Measurements from ENCODE around the gene CROCC2. TPM values are rescaled to one million over a fixed set of nuclear protein-coding genes. Genes with fewer than 3 reads are reported as not detected.

CROCC2 gene
- total RNA-seq, 1 experiment from 2014 or later, result not detected

DNA sequence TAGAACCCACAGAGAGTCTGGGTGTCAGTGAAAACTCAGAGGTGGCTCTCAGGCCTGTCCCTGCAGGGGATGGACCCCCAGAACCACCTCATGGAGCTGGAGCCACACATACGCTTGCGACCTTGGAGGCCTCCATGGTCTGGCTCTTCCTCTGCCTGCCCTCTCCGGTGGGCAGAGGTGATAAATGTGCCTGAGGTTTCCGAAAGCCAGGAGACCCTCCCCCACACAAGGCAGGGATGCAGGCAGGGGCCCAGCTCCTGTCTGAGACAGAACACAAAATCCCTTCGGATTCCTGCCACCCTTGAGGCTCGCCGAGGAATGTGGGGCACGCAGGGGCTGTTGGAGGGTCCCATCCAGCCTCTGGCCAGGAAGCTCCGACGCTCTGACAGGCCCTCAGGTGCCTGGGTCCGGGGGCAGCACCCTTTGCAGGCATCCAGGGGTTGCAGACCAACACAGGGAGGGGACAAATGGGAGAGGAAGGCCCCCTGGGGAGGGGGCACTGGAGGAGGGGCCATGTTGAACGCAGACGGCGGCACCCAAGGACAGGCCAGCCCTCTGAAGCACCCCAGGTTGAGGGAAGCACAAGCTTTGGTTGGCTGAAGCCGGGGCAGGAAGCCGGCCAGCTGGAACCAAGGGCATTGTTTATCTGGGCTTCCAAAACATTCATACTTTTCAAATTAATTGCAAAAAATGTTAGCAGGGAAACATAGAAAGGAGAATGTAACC lies 88.2 kb downstream of the CROCC2 start:
- Histone ChIP-seq H3K9me3 (ENCODE audit: control insufficient read depth in 1 of 2, insufficient read depth in 1 of 2, low read depth in 1 of 2, low read length in 2 of 2) (no peaks in the 10 kb centered on the region), H3K27me3 (ENCODE audit: insufficient read depth, low read length) (no peaks in the 10 kb centered on the region), H3K36me3 (ENCODE audit: control insufficient read depth in 1 of 2, insufficient read depth in 2 of 2, low read length in 2 of 2) (no peaks in the 10 kb centered on the region), H3K27ac (ENCODE audit: low read depth, low read length) (no peak overlapping the region), H2AFZ (ENCODE audit: low read depth, low read length, poor library complexity, severe bottlenecking) (no peak overlapping the region), H3K79me2 (ENCODE audit: insufficient read depth, low read length) (no peaks in the 10 kb centered on the region), H3K4me3 (replicated peaks in 1 of 2; ENCODE audit: low read depth in 1 of 2, low read length in 2 of 2) (no peak overlapping the region), H3K9me2 (ENCODE audit: insufficient read depth) (no peaks in the 10 kb centered on the region), H3K9ac (ENCODE audit: low read length) (no peak overlapping the region), H4K20me1 (ENCODE audit: insufficient read depth) (no peaks in the 10 kb centered on the region), H3K4me2 (ENCODE audit: low read length) (no peak overlapping the region), H3K4me1 (ENCODE audit: control insufficient read depth in 1 of 2, insufficient read depth in 2 of 2, low read length in 2 of 2) (peaks cover 9 to 30% of the 10 kb centered on the region in 2 experiments; a peak in 3 of 4 replicates)
- RAD21 ChIA-PET (ENCODE audit: low non-redundant PET in 1 of 2, low total read pairs in 2 of 2, uncharacterized antibody in 2 of 2, unreplicated experiment in 2 of 2), result no interaction called here
- ATAC-seq (no peak), DNase-seq (ENCODE audit: low read depth, low spot score) (no peak)
- BruUV-seq (replicated peaks), result no TSS peak
- POLR2A ChIA-PET, result no interaction called here
- CTCF ChIA-PET, result no interaction called here
- TF ChIP-seq JUND (IDR thresholded peaks at IDR 0.05) (no peak), TCF7L2 (IDR thresholded peaks at IDR 0.05; ENCODE audit: borderline replicate concordance, extremely low read depth, insufficient read depth, insufficient read length) (no peak), SP1 (IDR thresholded peaks at IDR 0.05; ENCODE audit: low read depth) (no peak), CBX3 (IDR thresholded peaks at IDR 0.05; ENCODE audit: low read depth) (no peak), POLR2AphosphoS5 (IDR thresholded peaks at IDR 0.05; ENCODE audit: low read depth, low read length) (no peak), SRF (IDR thresholded peaks at IDR 0.05; ENCODE audit: low read depth) (no peak), FOSL1 (IDR thresholded peaks at IDR 0.05; ENCODE audit: low read depth) (no peak), YY1 (IDR thresholded peaks at IDR 0.05; ENCODE audit: extremely low read depth, insufficient replicate concordance, low read depth, low read length) (no peak), EZH2 (IDR thresholded peaks at IDR 0.05) (no peak), EZH2phosphoT487 (IDR thresholded peaks at IDR 0.05; ENCODE audit: borderline replicate concordance) (no peak), SIN3A (IDR thresholded peaks at IDR 0.05; ENCODE audit: low read depth) (no peak), ZNF274 (IDR thresholded peaks at IDR 0.05; ENCODE audit: low read depth, low read length) (no peak)
- TF ChIP-seq, protein P1, sequence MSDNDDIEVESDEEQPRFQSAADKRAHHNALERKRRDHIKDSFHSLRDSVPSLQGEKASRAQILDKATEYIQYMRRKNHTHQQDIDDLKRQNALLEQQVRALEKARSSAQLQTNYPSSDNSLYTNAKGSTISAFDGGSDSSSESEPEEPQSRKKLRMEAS (IDR thresholded peaks at IDR 0.05), result no peak
- TF ChIP-seq, protein P2, sequence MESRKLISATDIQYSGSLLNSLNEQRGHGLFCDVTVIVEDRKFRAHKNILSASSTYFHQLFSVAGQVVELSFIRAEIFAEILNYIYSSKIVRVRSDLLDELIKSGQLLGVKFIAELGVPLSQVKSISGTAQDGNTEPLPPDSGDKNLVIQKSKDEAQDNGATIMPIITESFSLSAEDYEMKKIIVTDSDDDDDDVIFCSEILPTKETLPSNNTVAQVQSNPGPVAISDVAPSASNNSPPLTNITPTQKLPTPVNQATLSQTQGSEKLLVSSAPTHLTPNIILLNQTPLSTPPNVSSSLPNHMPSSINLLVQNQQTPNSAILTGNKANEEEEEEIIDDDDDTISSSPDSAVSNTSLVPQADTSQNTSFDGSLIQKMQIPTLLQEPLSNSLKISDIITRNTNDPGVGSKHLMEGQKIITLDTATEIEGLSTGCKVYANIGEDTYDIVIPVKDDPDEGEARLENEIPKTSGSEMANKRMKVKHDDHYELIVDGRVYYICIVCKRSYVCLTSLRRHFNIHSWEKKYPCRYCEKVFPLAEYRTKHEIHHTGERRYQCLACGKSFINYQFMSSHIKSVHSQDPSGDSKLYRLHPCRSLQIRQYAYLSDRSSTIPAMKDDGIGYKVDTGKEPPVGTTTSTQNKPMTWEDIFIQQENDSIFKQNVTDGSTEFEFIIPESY (IDR thresholded peaks at IDR 0.05; ENCODE audit: extremely low read depth, insufficient replicate concordance, low read length), result no peak
- TF ChIP-seq, protein P3, sequence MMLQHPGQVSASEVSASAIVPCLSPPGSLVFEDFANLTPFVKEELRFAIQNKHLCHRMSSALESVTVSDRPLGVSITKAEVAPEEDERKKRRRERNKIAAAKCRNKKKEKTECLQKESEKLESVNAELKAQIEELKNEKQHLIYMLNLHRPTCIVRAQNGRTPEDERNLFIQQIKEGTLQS (IDR thresholded peaks at IDR 0.05), result no peak
- TF ChIP-seq, protein P4, sequence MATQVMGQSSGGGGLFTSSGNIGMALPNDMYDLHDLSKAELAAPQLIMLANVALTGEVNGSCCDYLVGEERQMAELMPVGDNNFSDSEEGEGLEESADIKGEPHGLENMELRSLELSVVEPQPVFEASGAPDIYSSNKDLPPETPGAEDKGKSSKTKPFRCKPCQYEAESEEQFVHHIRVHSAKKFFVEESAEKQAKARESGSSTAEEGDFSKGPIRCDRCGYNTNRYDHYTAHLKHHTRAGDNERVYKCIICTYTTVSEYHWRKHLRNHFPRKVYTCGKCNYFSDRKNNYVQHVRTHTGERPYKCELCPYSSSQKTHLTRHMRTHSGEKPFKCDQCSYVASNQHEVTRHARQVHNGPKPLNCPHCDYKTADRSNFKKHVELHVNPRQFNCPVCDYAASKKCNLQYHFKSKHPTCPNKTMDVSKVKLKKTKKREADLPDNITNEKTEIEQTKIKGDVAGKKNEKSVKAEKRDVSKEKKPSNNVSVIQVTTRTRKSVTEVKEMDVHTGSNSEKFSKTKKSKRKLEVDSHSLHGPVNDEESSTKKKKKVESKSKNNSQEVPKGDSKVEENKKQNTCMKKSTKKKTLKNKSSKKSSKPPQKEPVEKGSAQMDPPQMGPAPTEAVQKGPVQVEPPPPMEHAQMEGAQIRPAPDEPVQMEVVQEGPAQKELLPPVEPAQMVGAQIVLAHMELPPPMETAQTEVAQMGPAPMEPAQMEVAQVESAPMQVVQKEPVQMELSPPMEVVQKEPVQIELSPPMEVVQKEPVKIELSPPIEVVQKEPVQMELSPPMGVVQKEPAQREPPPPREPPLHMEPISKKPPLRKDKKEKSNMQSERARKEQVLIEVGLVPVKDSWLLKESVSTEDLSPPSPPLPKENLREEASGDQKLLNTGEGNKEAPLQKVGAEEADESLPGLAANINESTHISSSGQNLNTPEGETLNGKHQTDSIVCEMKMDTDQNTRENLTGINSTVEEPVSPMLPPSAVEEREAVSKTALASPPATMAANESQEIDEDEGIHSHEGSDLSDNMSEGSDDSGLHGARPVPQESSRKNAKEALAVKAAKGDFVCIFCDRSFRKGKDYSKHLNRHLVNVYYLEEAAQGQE (IDR thresholded peaks at IDR 0.05; ENCODE audit: low read depth), result no peak
- TF ChIP-seq, protein P5, sequence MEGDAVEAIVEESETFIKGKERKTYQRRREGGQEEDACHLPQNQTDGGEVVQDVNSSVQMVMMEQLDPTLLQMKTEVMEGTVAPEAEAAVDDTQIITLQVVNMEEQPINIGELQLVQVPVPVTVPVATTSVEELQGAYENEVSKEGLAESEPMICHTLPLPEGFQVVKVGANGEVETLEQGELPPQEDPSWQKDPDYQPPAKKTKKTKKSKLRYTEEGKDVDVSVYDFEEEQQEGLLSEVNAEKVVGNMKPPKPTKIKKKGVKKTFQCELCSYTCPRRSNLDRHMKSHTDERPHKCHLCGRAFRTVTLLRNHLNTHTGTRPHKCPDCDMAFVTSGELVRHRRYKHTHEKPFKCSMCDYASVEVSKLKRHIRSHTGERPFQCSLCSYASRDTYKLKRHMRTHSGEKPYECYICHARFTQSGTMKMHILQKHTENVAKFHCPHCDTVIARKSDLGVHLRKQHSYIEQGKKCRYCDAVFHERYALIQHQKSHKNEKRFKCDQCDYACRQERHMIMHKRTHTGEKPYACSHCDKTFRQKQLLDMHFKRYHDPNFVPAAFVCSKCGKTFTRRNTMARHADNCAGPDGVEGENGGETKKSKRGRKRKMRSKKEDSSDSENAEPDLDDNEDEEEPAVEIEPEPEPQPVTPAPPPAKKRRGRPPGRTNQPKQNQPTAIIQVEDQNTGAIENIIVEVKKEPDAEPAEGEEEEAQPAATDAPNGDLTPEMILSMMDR (IDR thresholded peaks at IDR 0.05 in 2 of 3, conservative IDR thresholded peaks at IDR 0.05 in 1 of 3; ENCODE audit: borderline replicate concordance in 1 of 3, insufficient read depth in 1 of 3, low read depth in 2 of 3, low read length in 2 of 3), result no peak
- intact Hi-C loops (cut with micrococcal nuclease), result no loop called here
